Stimulated activated CD8-positive, alpha-beta memory T cell treated with anti-CD3 and anti-CD28 coated beads, Interleukin-7, amount 100 ng/mL, for 1 hour (primary cell): ENCODE data around the gene SASS6.
A peak's percentile ranks its signal among the peaks of the same experiment; 100 is the strongest.
"Not testable (repeated sequence)": the region's sequence is repeated elsewhere in the genome, so short reads cannot be mapped to it uniquely, and the experiment has no call there.

Experiments used
- DNase-seq, 2 donors: peaks; one replicate each; pipeline ENCODE4 v3.0.0-alpha.2; 2020; ENCODE audit warnings: low read depth in 2 of 2

SASS6 gene

DNA sequence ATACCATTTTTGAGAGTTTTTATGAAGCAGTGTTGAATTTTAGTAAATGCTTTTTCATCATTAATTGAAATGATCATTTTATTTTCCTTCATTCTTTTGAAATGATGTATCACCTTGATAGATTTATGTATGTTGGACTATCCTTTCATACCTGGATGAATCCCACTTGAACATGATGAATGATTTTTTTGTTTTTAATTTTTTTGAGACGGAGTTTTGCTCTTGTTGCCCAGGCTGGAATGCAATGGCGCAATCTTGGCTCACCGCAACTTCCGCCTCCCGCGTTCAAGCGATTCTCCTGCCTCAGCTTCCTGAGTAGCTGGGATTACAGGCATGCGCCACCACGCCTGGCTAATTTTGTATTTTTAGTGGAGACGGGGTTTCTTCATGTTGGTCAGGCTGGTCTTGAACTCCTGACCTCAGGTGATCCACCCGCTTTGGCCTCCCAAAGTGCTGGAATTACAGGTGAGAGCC is 85.5 kb downstream of the SASS6 start:
- DNase-seq = not testable (repeated sequence)

DNA sequence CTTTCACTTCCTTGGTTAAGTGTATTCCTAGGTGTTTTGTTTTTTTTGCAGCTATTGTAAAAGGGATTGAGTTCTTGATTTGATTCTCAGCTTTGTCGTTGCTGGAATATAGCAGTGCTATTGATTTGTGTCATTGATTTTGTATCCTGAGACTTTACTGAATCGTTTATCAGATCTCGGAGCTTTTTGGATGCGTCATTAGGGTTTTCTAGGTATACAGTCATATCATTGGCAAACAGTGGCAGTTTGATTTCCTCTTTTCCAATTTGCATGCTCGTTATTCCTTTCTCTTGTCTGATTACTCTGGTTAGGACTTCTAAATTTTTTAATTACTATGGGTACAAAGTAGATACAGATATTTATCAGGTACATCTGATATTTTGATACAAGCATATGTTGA is 87.5 kb downstream of the SASS6 start:
- no peak for DNase-seq

DNA sequence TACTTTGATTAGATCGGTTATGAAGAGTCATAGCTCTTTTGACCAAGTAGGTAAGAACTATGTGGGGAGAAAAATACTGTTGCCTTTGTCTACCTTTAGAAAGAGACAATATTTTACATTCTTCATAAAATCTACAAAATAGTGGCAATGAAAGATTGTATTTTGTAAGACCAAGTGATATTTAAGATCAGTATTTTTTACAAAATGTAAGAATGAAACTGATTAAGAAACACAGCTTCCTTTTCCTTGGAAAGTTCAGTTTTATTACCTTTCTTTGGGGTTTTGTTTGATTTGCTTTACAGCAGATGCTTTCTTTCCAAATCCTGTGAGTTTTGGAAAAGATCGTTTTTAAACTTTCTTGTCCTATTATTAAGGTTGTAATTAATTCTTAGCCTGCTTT is 93.1 kb downstream of the SASS6 start:
- DNase-seq = no peak

DNA sequence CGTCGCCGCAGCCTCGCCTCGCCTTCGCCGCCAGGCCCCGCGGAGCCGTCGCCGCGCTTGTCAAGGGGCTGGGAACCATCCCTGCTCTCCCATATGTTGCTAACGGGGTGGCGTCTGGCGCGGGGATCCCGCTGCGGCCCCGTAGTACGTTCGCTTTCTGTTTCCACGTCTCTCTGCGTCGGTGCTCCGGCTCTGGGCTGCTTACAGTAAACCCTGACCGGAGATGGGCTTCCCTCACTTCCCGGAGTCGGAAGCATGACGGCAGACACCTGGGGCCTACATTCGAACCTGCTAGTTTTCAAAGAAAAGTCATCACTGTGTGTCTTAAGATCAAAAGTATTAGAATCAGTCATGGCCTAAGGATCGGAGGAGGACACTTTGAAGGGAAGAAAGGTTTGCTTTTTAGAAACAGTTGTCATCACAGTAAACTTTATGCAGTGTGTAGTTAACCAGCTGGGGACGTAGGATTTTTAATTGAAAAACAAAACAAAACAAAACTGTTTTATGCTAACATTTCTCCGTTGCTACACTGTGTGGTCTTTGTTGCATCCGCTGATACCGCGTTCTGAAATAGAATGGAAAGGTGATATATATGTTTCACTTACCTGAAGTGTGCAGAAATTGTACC is 94.0 kb downstream of the SASS6 start:
- DNase-seq = peak; percentile 47 to 50

DNA sequence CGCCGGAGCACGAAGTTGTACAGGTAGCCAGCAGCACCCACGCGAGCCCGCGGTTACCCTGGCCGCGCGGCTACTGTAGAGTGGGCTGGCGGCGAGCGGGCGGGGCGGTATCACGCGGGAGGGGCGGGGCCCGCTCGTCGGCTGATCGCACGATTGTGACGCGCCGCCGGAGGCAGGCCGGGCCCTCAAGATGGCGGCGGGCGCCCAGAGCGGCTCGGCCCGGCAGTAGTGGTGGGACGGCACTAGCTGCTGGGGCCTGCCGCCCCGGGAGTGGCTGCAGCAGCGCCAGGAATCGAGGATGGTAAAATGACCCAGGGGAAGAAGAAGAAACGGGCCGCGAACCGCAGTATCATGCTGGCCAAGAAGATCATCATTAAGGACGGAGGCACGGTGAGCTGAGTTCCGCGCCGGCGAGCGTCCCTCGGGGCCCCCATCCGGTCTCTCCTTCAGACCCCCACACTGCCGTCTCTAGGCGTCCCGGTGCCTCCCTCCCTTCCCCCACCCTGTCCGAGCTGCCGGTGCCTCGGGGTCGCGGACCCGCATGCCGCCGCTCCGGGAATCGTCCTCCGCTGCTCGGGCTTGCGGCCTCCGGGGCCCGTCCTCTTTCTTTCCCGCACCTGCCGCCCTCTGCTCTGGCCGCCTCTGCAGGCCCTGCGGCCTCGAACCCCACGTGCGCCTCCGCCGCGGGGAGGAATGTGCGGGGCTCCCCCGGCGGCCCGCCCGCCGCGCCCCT is 94.6 kb downstream of the SASS6 start:
- peak; percentile 73 to 77 for DNase-seq

DNA sequence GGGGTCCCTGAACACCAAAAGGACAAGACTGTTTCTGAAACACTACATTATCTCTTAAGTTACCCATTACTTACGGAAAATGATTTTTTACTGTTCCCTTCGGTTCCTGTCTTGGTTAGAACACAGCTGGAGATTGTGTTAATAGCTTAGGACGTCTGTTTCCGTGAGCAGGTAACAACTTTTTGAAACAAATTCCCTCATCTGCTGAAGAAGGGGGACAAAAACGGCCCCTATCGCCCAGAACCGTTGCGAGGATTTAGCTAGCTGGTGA is 95.1 kb downstream of the SASS6 start:
- no peak for DNase-seq

DNA sequence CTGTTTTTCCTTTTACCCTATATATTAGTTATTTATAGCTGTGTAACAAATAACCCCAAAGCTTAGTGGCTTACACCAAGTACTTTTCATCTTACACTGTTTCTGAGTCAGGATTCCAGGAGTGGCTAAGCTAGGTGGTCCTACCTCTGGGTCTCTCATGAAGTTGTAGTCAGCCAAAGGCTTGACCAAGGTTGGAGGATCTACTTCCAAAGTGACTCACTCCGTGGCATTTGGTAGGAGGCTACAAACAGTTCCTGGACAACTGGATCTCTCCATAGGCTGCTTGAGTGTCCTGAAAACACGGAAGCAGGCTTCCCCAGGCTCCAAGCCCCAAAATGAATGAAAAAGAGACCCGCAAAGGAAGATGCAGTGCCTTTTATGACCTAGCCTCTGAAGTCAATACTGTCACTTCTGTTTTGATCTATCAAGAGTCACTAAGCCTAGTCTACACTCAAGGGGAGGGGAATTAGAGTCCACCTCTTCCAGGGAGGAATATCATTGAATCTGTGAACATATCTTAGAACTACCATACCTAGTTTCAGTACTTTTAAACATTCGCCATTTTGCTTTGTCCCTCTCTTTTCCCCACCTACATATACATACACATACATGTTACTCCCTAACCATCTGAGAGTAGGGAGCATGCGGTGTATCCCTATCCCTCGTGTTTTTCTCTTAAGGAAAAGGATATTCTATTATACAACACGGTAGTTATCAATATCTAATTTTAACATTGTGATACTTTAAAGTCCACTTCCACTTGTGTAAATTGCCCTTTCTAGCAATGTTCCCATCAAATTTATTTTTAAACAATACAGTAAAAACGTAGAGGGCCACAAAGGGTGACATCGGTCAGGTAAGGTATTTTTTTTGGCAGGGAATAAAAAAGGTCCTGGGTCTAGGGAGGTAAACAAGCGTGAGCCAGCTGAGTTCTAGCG is 95.7 kb downstream of the SASS6 start:
- DNase-seq = no peak

DNA sequence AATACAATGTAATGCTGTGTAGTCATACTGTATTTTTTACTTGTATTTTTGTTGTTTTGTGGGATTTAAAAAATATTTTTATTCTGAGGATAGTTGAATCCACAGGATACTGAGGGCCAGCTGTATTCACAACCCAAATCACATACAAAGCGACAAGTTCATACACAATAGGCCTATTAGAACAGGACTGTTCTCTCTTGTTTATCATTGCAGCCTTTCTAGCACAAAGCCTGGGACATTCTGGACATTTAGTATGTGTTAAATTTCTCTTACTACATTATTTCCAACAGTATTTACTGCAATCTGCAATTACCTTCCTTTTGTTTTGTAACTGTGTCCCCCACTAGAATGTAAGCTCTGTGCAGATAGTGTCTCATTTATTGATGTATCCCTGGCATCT is 97.5 kb downstream of the SASS6 start:
- no peak for DNase-seq

DNA sequence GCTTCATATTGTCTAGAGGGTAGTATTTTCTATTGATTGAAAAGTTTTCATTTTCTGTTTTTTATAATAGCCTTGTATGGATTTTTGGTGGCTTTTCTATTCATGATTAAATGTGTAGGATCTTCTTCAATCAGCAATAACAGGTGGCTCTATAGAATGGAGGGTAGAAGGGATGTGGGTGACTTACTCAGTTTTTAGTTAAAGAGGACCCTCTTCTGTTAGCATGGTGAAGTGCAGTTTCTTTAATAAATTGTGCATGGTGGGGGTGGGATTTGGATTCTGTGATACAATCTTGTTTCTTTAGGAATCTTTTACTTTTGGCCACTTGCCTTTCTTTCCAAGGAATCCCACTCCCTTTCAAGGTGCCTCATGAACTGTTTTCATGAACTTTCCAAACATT is 98.3 kb downstream of the SASS6 start:
- no peak for DNase-seq
